ENCODE measurements around the gene IL1RAPL1. TPM values are rescaled to one million over a fixed set of nuclear protein-coding genes. Genes with fewer than 3 reads are reported as not detected.

IL1RAPL1 gene
- total and polyA plus RNA-seq, 2 experiments from 2014 or later = 0.18 to 0.49 TPM

DNA sequence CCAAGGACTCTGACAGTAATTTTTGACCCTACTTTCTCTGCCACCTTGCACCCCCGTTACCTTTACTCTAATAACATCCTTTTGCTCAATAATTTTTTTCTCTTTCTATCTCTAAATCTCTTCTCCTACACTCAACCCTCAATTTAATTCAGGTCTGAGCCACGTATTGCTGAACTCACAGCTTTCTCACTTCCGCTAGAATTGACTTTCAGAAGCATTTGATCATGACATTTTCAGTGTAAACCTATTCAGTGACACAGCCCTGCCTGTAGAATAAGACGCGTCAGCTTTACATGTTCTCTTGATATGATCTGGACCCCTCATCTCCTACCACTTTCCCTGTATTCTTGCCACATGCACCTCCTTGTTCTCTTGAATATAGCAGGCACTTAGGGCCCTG is 1188.6 kb downstream of the IL1RAPL1 start:
- H3K4me3 Mint-ChIP-seq = no peak overlapping the region
- H3K36me3 Mint-ChIP-seq (ENCODE audit: low read depth) = no peaks in the 10 kb centered on the region
- no peak overlapping the region for H3K27ac Mint-ChIP-seq
- ATAC-seq = no peak
- Histone ChIP-seq H4K20me1 (replicated peaks; ENCODE audit: insufficient read depth) (no peaks in the 10 kb centered on the region), H3K4me3 (no peak overlapping the region), H3K79me2 (replicated peaks; ENCODE audit: insufficient read depth) (no peaks in the 10 kb centered on the region), H3K4me1 (ENCODE audit: insufficient read depth) (0 out of 2 replicates have a peak, but pooled peaks cover 2% of the 10 kb centered on the region), H3K4me2 (no peak overlapping the region), H3K27ac (ENCODE audit: low read depth) (no peak overlapping the region), H3K36me3 (ENCODE audit: insufficient read depth) (no peaks in the 10 kb centered on the region), H2AFZ (no peak overlapping the region), H3K27me3 (ENCODE audit: insufficient read depth) (no peaks in the 10 kb centered on the region), H3F3A (replicated peaks; ENCODE audit: low read depth) (no peaks in the 10 kb centered on the region), H3K9me2 (ENCODE audit: insufficient read depth) (no peaks in the 10 kb centered on the region)
- DNase-seq (ENCODE audit: low spot score) = no peak
- H3K9me3 Mint-ChIP-seq = no peaks in the 10 kb centered on the region
- H3K27me3 Mint-ChIP-seq (ENCODE audit: insufficient read depth, low read depth, poor library complexity) = no peaks in the 10 kb centered on the region
- TF ChIP-seq, protein P1, sequence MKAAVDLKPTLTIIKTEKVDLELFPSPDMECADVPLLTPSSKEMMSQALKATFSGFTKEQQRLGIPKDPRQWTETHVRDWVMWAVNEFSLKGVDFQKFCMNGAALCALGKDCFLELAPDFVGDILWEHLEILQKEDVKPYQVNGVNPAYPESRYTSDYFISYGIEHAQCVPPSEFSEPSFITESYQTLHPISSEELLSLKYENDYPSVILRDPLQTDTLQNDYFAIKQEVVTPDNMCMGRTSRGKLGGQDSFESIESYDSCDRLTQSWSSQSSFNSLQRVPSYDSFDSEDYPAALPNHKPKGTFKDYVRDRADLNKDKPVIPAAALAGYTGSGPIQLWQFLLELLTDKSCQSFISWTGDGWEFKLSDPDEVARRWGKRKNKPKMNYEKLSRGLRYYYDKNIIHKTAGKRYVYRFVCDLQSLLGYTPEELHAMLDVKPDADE (IDR thresholded peaks at IDR 0.05) = no peak
- peaks cover 10% of the 10 kb centered on the region for H3K4me1 Mint-ChIP-seq

DNA sequence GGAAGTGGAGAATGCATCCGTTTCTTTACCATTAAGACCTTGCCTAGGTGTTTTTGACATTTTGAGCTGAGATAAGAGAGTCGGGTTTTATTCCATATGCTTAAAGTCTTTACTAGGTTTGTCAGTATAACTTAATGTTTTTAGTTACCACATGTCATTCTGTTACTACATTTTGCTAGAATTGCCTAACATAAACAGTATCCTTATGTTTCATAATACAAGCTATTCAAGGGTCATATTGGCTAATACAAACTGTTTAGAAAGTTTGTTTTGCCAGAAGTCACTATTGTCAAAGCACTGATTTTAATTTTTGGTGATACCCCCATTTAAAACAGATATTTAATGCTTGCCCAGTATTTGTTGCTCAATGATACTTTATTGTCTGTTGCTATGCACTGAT is 1200.4 kb downstream of the IL1RAPL1 start:
- H3K79me2 ChIP-seq (replicated peaks; ENCODE audit: insufficient read depth) = no peaks in the 10 kb centered on the region
- H3K27ac ChIP-seq (ENCODE audit: low read depth) = no peak overlapping the region
- H3K4me1 ChIP-seq (ENCODE audit: insufficient read depth) = no peaks in the 10 kb centered on the region
- H3K4me2 ChIP-seq = no peak overlapping the region
- no peaks in the 10 kb centered on the region for H3K27me3 ChIP-seq (ENCODE audit: insufficient read depth)
- no peaks in the 10 kb centered on the region for H3K9me2 ChIP-seq (ENCODE audit: insufficient read depth)
- H3K36me3 Mint-ChIP-seq (ENCODE audit: low read depth) = no peaks in the 10 kb centered on the region
- TF ChIP-seq, protein P2, sequence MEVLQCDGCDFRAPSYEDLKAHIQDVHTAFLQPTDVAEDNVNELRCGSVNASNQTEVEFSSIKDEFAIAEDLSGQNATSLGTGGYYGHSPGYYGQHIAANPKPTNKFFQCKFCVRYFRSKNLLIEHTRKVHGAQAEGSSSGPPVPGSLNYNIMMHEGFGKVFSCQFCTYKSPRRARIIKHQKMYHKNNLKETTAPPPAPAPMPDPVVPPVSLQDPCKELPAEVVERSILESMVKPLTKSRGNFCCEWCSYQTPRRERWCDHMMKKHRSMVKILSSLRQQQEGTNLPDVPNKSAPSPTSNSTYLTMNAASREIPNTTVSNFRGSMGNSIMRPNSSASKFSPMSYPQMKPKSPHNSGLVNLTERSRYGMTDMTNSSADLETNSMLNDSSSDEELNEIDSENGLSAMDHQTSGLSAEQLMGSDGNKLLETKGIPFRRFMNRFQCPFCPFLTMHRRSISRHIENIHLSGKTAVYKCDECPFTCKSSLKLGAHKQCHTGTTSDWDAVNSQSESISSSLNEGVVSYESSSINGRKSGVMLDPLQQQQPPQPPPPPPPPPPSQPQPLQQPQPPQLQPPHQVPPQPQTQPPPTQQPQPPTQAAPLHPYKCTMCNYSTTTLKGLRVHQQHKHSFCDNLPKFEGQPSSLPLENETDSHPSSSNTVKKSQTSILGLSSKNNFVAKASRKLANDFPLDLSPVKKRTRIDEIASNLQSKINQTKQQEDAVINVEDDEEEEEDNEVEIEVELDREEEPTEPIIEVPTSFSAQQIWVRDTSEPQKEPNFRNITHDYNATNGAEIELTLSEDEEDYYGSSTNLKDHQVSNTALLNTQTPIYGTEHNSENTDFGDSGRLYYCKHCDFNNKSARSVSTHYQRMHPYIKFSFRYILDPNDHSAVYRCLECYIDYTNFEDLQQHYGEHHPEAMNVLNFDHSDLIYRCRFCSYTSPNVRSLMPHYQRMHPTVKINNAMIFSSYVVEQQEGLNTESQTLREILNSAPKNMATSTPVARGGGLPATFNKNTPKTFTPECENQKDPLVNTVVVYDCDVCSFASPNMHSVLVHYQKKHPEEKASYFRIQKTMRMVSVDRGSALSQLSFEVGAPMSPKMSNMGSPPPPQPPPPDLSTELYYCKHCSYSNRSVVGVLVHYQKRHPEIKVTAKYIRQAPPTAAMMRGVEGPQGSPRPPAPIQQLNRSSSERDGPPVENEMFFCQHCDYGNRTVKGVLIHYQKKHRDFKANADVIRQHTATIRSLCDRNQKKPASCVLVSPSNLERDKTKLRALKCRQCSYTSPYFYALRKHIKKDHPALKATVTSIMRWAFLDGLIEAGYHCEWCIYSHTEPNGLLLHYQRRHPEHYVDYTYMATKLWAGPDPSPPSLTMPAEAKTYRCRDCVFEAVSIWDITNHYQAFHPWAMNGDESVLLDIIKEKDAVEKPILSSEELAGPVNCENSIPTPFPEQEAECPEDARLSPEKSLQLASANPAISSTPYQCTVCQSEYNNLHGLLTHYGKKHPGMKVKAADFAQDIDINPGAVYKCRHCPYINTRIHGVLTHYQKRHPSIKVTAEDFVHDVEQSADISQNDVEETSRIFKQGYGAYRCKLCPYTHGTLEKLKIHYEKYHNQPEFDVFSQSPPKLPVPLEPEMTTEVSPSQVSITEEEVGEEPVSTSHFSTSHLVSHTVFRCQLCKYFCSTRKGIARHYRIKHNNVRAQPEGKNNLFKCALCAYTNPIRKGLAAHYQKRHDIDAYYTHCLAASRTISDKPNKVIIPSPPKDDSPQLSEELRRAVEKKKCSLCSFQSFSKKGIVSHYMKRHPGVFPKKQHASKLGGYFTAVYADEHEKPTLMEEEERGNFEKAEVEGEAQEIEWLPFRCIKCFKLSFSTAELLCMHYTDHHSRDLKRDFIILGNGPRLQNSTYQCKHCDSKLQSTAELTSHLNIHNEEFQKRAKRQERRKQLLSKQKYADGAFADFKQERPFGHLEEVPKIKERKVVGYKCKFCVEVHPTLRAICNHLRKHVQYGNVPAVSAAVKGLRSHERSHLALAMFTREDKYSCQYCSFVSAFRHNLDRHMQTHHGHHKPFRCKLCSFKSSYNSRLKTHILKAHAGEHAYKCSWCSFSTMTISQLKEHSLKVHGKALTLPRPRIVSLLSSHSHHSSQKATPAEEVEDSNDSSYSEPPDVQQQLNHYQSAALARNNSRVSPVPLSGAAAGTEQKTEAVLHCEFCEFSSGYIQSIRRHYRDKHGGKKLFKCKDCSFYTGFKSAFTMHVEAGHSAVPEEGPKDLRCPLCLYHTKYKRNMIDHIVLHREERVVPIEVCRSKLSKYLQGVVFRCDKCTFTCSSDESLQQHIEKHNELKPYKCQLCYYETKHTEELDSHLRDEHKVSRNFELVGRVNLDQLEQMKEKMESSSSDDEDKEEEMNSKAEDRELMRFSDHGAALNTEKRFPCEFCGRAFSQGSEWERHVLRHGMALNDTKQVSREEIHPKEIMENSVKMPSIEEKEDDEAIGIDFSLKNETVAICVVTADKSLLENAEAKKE (CRISPR knock-in tag; IDR thresholded peaks at IDR 0.05) = no peak
- no peak for TF ChIP-seq ZNF114 (CRISPR knock-in tag; IDR thresholded peaks at IDR 0.05)
- TF ChIP-seq ZNF331 (CRISPR knock-in tag; IDR thresholded peaks at IDR 0.05; ENCODE audit: low read depth) = no peak
- TF ChIP-seq, protein P3, sequence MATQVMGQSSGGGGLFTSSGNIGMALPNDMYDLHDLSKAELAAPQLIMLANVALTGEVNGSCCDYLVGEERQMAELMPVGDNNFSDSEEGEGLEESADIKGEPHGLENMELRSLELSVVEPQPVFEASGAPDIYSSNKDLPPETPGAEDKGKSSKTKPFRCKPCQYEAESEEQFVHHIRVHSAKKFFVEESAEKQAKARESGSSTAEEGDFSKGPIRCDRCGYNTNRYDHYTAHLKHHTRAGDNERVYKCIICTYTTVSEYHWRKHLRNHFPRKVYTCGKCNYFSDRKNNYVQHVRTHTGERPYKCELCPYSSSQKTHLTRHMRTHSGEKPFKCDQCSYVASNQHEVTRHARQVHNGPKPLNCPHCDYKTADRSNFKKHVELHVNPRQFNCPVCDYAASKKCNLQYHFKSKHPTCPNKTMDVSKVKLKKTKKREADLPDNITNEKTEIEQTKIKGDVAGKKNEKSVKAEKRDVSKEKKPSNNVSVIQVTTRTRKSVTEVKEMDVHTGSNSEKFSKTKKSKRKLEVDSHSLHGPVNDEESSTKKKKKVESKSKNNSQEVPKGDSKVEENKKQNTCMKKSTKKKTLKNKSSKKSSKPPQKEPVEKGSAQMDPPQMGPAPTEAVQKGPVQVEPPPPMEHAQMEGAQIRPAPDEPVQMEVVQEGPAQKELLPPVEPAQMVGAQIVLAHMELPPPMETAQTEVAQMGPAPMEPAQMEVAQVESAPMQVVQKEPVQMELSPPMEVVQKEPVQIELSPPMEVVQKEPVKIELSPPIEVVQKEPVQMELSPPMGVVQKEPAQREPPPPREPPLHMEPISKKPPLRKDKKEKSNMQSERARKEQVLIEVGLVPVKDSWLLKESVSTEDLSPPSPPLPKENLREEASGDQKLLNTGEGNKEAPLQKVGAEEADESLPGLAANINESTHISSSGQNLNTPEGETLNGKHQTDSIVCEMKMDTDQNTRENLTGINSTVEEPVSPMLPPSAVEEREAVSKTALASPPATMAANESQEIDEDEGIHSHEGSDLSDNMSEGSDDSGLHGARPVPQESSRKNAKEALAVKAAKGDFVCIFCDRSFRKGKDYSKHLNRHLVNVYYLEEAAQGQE (IDR thresholded peaks at IDR 0.05; ENCODE audit: unreplicated experiment) = no peak
- ATAC-seq = no peak
- H3K4me3 ChIP-seq = no peak overlapping the region
- no peaks in the 10 kb centered on the region for H3K36me3 ChIP-seq (ENCODE audit: insufficient read depth)
- no peak overlapping the region for H3K4me3 Mint-ChIP-seq
- no peak for DNase-seq (ENCODE audit: low spot score)
- H3K27ac Mint-ChIP-seq = no peak overlapping the region
- no peaks in the 10 kb centered on the region; the same call in 2 of the 3 replicates for H3K4me1 Mint-ChIP-seq
- H3F3A ChIP-seq (replicated peaks; ENCODE audit: low read depth) = no peaks in the 10 kb centered on the region
- H4K20me1 ChIP-seq (replicated peaks; ENCODE audit: insufficient read depth) = no peaks in the 10 kb centered on the region
- no peaks in the 10 kb centered on the region for H3K27me3 Mint-ChIP-seq (ENCODE audit: insufficient read depth, low read depth, poor library complexity)
- no peak overlapping the region for H2AFZ ChIP-seq
- H3K9me3 Mint-ChIP-seq = no peaks in the 10 kb centered on the region

All from GM23338 (cell line).